Kasumi-1 (cell line): Measurements from ENCODE around the gene MECR.

Experiments
- DNase-seq, 2 experiments: peaks; one replicate each; lab custom pipeline; 2025; lab: John Stamatoyannopoulos, UW

The MECR gene

DNA sequence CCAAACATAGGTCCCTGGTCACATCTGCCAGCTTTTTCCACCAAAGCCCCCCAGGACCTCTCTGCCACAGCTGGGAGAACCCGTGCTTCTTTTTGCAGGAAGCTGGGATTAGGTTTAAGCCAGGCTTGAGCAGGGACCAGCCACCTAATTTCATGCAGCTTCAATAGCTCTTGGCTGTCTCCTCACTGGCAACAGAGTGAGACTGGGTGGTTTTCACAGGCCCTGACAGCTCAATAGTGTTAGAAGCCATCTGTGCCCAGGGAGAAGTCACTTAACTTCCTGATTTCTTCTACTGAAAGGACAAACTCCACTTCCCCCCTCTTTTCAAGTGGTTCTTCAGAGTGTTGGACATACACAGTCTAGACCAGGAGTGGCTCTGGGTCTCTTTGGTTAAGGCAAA lies 28.7 kb downstream of the MECR start:
- peak; percentile 50 to 71 for DNase-seq

DNA sequence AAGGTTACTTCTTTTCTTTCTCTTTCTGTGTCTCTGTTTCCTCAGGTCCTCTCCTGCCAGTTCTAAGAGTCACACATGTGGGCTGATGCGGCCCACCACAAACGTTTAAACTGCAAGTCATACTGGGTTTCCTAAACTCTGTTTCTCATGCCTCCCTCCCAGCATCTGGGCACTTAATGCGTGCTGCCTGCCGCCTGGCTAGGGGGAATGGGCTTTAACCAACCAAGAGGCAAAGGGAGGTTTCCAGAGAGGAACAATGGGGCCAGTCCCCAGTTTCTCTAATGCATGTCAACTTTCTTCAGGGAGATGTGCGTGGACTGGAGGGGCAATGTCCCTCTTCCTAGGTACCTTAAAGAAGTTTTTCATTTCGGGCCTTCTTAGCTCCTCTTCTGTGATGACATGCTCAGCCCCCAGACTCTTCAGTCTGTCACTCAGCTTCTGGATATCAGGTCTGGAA lies 29.1 kb downstream of the MECR start:
- no peak for DNase-seq

GRCh38 chr1:29200906-29201594 lies 29.7 kb downstream of the MECR start:
- DNase-seq, result no peak

- no peak for DNase-seq
These were observed 32.7 kb downstream of the MECR start for GRCh38 chr1:29197993-29198392.

- peak; percentile 48 to 69 for DNase-seq
These were observed 33.2 kb downstream of the MECR start for GRCh38 chr1:29197590-29197924.

DNA sequence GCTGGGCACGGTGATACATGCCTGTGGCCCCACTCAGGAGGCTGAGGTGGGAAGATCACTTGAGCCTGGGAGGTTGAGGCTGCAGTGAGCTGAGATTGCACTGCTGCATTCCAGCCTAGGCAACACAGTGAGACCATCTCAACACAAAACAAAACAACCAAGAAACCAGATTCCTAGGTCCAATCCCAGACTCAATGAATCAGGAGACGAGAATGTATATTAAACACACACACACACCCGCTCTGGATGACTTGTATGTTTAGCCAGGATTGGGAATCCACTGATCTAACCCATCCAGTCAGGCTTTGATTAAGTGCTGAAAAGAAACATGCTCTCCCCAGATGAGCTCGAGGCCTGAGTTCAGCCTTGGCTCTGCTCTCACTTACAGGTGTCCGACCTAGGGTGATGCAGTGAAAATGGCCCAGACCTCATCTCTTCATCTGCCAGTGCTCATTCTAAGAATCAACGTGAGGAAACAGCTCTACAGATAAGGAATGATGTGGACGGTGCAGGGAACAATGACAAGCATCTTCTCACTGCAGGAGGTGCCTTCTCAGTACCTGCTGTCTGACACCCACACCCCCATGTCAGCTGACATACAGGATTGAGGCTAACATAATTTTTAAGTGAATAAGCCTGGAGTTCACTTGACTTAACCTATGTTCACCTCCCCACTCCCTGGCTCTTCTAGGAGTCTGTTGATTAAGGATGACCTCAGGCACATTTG lies 33.7 kb downstream of the MECR start:
- DNase-seq, result no peak

GRCh38 chr1:29195881-29196291 lies 34.8 kb downstream of the MECR start:
- DNase-seq, result no peak

- no peak for DNase-seq
These were observed 36.8 kb downstream of the MECR start for GRCh38 chr1:29193879-29194455.

GRCh38 chr1:29190718-29191117 lies 40.0 kb downstream of the MECR start:
- no peak for DNase-seq

DNA sequence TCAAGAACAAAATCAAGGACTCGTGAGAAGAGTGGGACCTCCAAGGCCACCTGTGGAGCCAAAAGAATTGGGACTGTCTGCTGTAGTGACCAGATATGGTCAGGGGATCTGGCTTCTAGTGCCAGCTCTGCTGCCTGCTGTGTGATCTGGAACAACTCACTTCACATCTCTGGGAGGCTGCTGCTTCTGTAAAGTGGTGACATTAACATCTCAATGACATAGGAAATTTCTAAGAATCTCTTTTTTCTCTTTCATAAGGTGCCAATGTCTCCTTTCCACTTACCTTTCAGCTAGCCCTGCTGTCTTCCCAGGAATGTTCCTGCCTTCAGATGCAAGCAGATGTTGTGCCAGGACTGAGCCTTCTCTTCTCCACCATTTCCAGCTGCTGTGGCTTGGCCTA lies 44.0 kb downstream of the MECR start:
- DNase-seq, result no peak

DNA sequence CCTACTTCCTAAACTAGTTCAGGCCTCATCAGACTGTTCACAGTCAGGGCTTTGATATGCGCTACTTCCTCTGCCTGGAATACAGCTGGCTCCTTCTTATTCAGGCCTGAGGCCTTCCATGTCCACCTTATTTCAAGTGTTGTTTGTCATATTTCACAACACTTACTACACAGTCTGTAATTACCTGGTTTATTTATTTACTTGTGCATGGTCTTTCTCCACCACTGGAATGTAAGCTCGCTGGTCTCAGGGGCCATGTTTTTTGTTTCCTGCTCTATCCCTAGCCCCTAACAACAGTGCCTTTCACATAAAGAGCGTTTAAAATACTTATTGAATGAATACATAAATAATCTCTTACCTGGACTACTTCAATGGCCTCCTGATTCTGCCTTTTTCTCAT lies 44.5 kb downstream of the MECR start:
- DNase-seq, result no peak

GRCh38 chr1:29183287-29183686 lies 47.4 kb downstream of the MECR start:
- DNase-seq, result no peak

- DNase-seq, result peak; percentile 97
These were observed 49.1 kb downstream of the MECR start, which contains the start of gene SRSF4 for GRCh38 chr1:29181413-29182225. Gene SRSF4 (minus strand): TSS chr1:29181900. CDS start chr1:29181752, 148 bp downstream.

DNA sequence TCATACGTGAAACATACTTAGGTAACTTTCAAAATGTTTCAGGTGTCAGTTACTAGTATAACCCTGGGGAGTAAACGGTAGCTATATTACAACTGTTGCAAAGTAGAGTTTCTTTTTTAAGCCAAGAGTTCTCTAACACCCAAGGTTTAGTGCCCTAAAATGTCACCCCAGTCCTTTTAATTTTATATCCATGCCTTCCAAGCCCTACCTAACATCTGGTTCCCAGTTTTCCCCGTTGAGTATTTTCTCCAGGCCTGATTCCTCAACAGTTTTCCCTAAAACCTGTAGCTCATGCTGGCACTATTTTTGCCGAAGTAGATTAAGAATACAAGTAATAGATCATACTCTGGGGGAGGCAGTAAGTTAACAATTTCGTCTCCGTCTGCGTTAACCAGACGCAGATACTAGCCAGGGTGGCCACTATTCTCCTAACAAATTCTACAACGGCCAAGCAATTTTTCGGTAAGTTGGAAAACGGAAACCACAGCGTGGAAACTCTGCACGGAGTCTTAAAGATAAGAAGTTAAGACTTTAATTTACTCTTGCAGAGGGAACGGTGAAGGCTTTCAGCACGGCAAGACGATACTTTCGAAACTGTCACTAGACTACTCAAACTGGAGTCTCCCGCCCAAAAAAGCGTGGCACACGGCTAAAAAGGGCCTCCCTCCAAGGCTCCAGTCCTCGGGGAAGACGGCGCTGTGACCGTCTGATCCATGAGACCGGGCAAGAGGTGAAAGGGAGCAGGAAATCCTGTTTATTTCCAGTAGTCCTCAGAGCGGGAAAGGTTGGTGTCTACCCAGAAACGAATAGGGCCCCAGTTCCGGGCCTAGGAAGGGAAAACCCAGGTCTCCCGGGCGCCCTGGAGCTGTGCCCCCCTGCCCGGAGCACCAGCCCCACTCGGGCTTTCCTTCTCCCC lies 50.0 kb downstream of the MECR start:
- peak; percentile 53 to 55 for DNase-seq

DNA sequence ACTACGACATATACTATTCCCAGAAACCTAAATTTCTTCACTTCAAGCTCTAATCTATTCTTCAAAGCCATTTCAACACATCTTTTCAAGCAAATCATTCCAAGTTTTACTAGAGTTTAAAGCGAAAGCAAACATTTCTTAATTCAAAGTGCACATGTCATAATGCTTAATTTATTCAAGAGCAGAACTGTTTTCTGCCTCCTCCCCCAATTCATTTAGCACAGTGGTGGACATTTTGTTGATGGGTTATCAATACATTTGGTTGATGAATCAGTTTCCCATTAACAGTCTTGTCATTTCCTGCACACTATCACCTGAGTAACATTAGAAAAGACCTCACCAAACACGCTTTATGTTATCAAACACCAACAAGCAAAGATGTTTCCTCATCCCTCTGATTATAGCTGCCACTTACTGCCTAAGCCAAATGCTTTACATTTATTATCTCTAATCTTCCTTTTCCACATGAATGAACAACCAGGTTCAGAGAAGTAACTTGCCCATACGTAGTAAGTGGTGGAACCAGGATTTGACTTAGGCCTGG lies 51.0 kb downstream of the MECR start:
- DNase-seq, result no peak

- DNase-seq, result no peak
These were observed 53.6 kb downstream of the MECR start for GRCh38 chr1:29177022-29177705.

GRCh38 chr1:29176576-29176975 lies 54.2 kb downstream of the MECR start:
- DNase-seq, result no peak

- no peak for DNase-seq
These were observed 58.3 kb downstream of the MECR start for GRCh38 chr1:29172415-29172939.

- DNase-seq, result no peak
These were observed 59.2 kb downstream of the MECR start for GRCh38 chr1:29171521-29171920.

DNA sequence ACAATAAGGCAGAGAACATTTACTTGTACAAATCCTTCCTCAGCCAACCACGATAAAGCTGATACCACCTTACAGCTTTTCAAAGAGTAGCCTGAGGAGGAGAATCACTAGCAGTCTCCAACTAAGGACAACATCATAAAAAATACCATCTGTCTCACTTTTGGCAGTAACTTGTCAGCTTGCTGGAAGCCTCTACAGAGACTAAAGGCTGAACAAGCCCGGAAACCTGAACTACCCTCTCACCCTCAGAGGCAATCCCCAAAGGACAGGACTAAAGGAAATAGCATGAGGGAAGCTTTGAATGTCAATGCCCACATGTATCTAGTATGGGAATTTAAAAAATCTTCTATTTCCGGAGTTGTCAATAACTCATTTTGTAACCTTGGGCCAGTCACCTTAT lies 59.6 kb downstream of the MECR start:
- no peak for DNase-seq
